ENCODE results near the gene L3MBTL2.

- TF ChIP-seq ZFP3 (CRISPR knock-in tag; IDR thresholded peaks at IDR 0.05) (no peak), BACH2 (CRISPR knock-in tag; IDR thresholded peaks at IDR 0.05; ENCODE audit: borderline replicate concordance) (no peak), TOX (CRISPR knock-in tag; IDR thresholded peaks at IDR 0.05; ENCODE audit: borderline replicate concordance) (no peak), TSHZ2 (CRISPR knock-in tag; IDR thresholded peaks at IDR 0.05) (no peak), RARB (CRISPR knock-in tag; IDR thresholded peaks at IDR 0.05) (no peak), PATZ1 (CRISPR knock-in tag; IDR thresholded peaks at IDR 0.05; ENCODE audit: borderline replicate concordance) (no peak), CREB5 (CRISPR knock-in tag; IDR thresholded peaks at IDR 0.05; ENCODE audit: low read depth) (no peak), ESRRG (CRISPR knock-in tag; IDR thresholded peaks at IDR 0.05) (no peak), POU6F1 (CRISPR knock-in tag; IDR thresholded peaks at IDR 0.05; ENCODE audit: borderline replicate concordance, low read depth) (no peak), ARNTL (CRISPR knock-in tag; IDR thresholded peaks at IDR 0.05; ENCODE audit: borderline replicate concordance, low read depth) (no peak), GLIS3 (CRISPR knock-in tag; IDR thresholded peaks at IDR 0.05) (no peak), ISL1 (CRISPR knock-in tag; IDR thresholded peaks at IDR 0.05) (no peak), ZFP30 (CRISPR knock-in tag; IDR thresholded peaks at IDR 0.05) (no peak)
Observed at GRCh38 chr22:41177040-41177621, 28.0 kb upstream of the L3MBTL2 start.
